GM23338 (cell line): ENCODE data around the gene GUCA2A. TPM values are rescaled to one million over a fixed set of nuclear protein-coding genes. Genes with fewer than 3 reads are reported as not detected.

ENCODE experiments used
- polyA plus RNA-seq: library from polyadenylated mRNA; unstranded; fragments of >200 nt; fragmentation: Nextera tagmentation; extraction: Ambion mirVana; gene quantifications from 2 replicates; pipeline ENCODE4 v1.2.1, GENCODE V29; 2016
- total RNA-seq: library from RNA; depleted of rRNA; stranded (reverse); fragments of >200 nt; shearing (Covaris generic); gene quantifications from 2 replicates; pipeline ENCODE4 v1.2.3, GENCODE V29; 2014; rRNA removed

GUCA2A gene
- total and polyA plus RNA-seq, 2 experiments from 2014 or later, result not detected

Other genes with a start within 250 kb of the GUCA2A start
- 0.14 and 0.39 TPM in 2 replicates for gene HIVEP3, start 245.8 kb downstream of the GUCA2A start, total RNA-seq
- 0.24 and 0.30 TPM in 2 replicates for gene HIVEP3, start 245.8 kb downstream of the GUCA2A start, polyA plus RNA-seq
- gene GUCA2B, start 11.3 kb downstream of the GUCA2A start, total RNA-seq, result not detected in 2 replicates
- not detected in 2 replicates for gene GUCA2B, start 11.3 kb downstream of the GUCA2A start, polyA plus RNA-seq
- gene FOXJ3, start 170.5 kb upstream of the GUCA2A start, total RNA-seq, result 53.3 and 66.3 TPM in 2 replicates
- gene FOXJ3, start 170.5 kb upstream of the GUCA2A start, polyA plus RNA-seq, result 31.9 and 36.6 TPM in 2 replicates
- gene RIMKLA, start 216.0 kb upstream of the GUCA2A start, total RNA-seq, result 5.5 and 6.6 TPM in 2 replicates
- gene RIMKLA, start 216.0 kb upstream of the GUCA2A start, polyA plus RNA-seq, result 2.4 and 4.1 TPM in 2 replicates